ENCODE measurements around the gene PRKCI. TPM values are rescaled to one million over a fixed set of nuclear protein-coding genes. Genes with fewer than 3 reads are reported as not detected.
"Not testable (repeated sequence)": the region's sequence is repeated elsewhere in the genome, so short reads cannot be mapped to it uniquely, and the experiment has no call there.

Gene PRKCI
- total RNA-seq, 1 donor from 2014 or later = 175 TPM

GRCh38 chr3:170324962-170325361 lies 102.7 kb downstream of the PRKCI start:
- no peak for DNase-seq
- Mint-ChIP-seq H3K9me3 (ENCODE audit: unreplicated experiment) (peaks cover 2% of the 10 kb centered on the region), H3K27me3 (ENCODE audit: unreplicated experiment) (no peaks in the 10 kb centered on the region), H3K4me1 (ENCODE audit: low read depth, unreplicated experiment) (peaks cover 21% of the 10 kb centered on the region), H3K36me3 (ENCODE audit: unreplicated experiment) (peaks cover 4% of the 10 kb centered on the region), H3K27ac (ENCODE audit: unreplicated experiment) (no peak overlapping the region), H3K4me3 (ENCODE audit: unreplicated experiment) (no peak overlapping the region)
- no peak for TF ChIP-seq CTCF (IDR thresholded peaks at IDR 0.05; ENCODE audit: partially characterized antibody, unreplicated experiment)

GRCh38 chr3:170327040-170327808 lies 105.0 kb downstream of the PRKCI start:
- peaks cover 4% of the 10 kb centered on the region for H3K36me3 Mint-ChIP-seq (ENCODE audit: unreplicated experiment)
- DNase-seq = no peak
- TF ChIP-seq CTCF (IDR thresholded peaks at IDR 0.05; ENCODE audit: partially characterized antibody, unreplicated experiment) = no peak
- H3K27ac Mint-ChIP-seq (ENCODE audit: unreplicated experiment) = no peak overlapping the region
- peaks cover 2% of the 10 kb centered on the region for H3K9me3 Mint-ChIP-seq (ENCODE audit: unreplicated experiment)
- no peak overlapping the region for H3K4me3 Mint-ChIP-seq (ENCODE audit: unreplicated experiment)
- peaks cover 16% of the 10 kb centered on the region for H3K4me1 Mint-ChIP-seq (ENCODE audit: low read depth, unreplicated experiment)
- H3K27me3 Mint-ChIP-seq (ENCODE audit: unreplicated experiment) = no peaks in the 10 kb centered on the region

GRCh38 chr3:170327868-170328548 lies 105.8 kb downstream of the PRKCI start:
- not testable (repeated sequence) for H3K27me3 Mint-ChIP-seq (ENCODE audit: unreplicated experiment); H3K27ac Mint-ChIP-seq (ENCODE audit: unreplicated experiment); H3K36me3 Mint-ChIP-seq (ENCODE audit: unreplicated experiment); H3K9me3 Mint-ChIP-seq (ENCODE audit: unreplicated experiment); H3K4me3 Mint-ChIP-seq (ENCODE audit: unreplicated experiment); DNase-seq; H3K4me1 Mint-ChIP-seq (ENCODE audit: low read depth, unreplicated experiment)

- Mint-ChIP-seq H3K4me3 (ENCODE audit: unreplicated experiment) (no peak overlapping the region), H3K36me3 (ENCODE audit: unreplicated experiment) (peaks cover 4% of the 10 kb centered on the region), H3K9me3 (ENCODE audit: unreplicated experiment) (no peaks in the 10 kb centered on the region), H3K4me1 (ENCODE audit: low read depth, unreplicated experiment) (no peaks in the 10 kb centered on the region), H3K27me3 (ENCODE audit: unreplicated experiment) (no peaks in the 10 kb centered on the region), H3K27ac (ENCODE audit: unreplicated experiment) (no peak overlapping the region)
- TF ChIP-seq CTCF (IDR thresholded peaks at IDR 0.05; ENCODE audit: partially characterized antibody, unreplicated experiment) = no peak
- no peak for DNase-seq
Measured at GRCh38 chr3:170330366-170330765, 108.1 kb downstream of the PRKCI start.

- DNase-seq = no peak
- Mint-ChIP-seq H3K36me3 (ENCODE audit: unreplicated experiment) (peaks cover 4% of the 10 kb centered on the region), H3K27ac (ENCODE audit: unreplicated experiment) (no peak overlapping the region), H3K4me1 (ENCODE audit: low read depth, unreplicated experiment) (no peaks in the 10 kb centered on the region), H3K9me3 (ENCODE audit: unreplicated experiment) (no peaks in the 10 kb centered on the region), H3K4me3 (ENCODE audit: unreplicated experiment) (no peak overlapping the region), H3K27me3 (ENCODE audit: unreplicated experiment) (no peaks in the 10 kb centered on the region)
- no peak for TF ChIP-seq CTCF (IDR thresholded peaks at IDR 0.05; ENCODE audit: partially characterized antibody, unreplicated experiment)
Measured at GRCh38 chr3:170331143-170331542, 108.9 kb downstream of the PRKCI start.
